Keratinocyte (primary cell): Measurements from ENCODE around the gene MRTFA. TPM values are rescaled to one million over a fixed set of nuclear protein-coding genes. Genes with fewer than 3 reads are reported as not detected.

Source experiments
- DNase-seq: peaks from one replicate; pipeline ENCODE4 v3.0.0-alpha.2; 2011; ENCODE audit warnings: low read depth, missing footprints, low spot score
- FAIRE-seq: peaks from 2 replicates; lab custom pipeline; 2011; peaks lifted over from hg19 to GRCh38; lab: Jason Lieb, UNC
- H2AFZ ChIP-seq: 2 replicates; pipeline ENCODE4 v1.6.0; 2012; ENCODE audit warnings: low read length, control low read depth, inconsistent platforms; ENCODE audit not compliant: control insufficient read depth
- H3K27ac ChIP-seq: 2 replicates; pipeline ENCODE4 v1.5.1; 2011; ENCODE audit warnings: low read length; ENCODE audit not compliant: control insufficient read depth, insufficient read depth
- H3K27me3 ChIP-seq: 3 replicates; pipeline ENCODE4 v1.6.0; 2011; ENCODE audit warnings: low read length; ENCODE audit not compliant: control insufficient read depth, insufficient read depth; ENCODE audit errors: extremely low read depth
- H3K36me3 ChIP-seq, 2 experiments: 2 replicates in 1 of 2; 3 replicates in 1 of 2; pipeline ENCODE4 v1.5.1; 2011; ENCODE audit warnings: low read length in 2 of 2, mild to moderate bottlenecking in 1 of 2; ENCODE audit not compliant: control insufficient read depth in 2 of 2, insufficient read depth in 2 of 2; ENCODE audit errors: extremely low read depth in 1 of 2
- H3K4me1 ChIP-seq: 3 replicates; pipeline ENCODE4 v1.5.1; 2011; ENCODE audit warnings: low read length; ENCODE audit not compliant: control insufficient read depth, insufficient read depth; ENCODE audit errors: extremely low read depth
- H3K4me2 ChIP-seq: 3 replicates; pipeline ENCODE4 v1.6.0; 2011; ENCODE audit warnings: low read depth, low read length; ENCODE audit not compliant: control insufficient read depth, insufficient read depth; ENCODE audit errors: extremely low read depth
- H3K4me3 ChIP-seq, 3 experiments: fragments of 200-600 bp in 1 of 3; sonication (generic) in 1 of 3; 2 replicates in 2 of 3; 3 replicates in 1 of 3; pipeline ENCODE4 v1.5.1; 2011 to 2016; ENCODE audit warnings: low read length in 3 of 3, mild to moderate bottlenecking in 3 of 3, control low read depth in 2 of 3, inconsistent platforms in 1 of 3, low read depth in 1 of 3, mixed read lengths in 1 of 3, mixed run types in 1 of 3, moderate library complexity in 1 of 3; ENCODE audit not compliant: control insufficient read depth in 2 of 3, insufficient read depth in 2 of 3; ENCODE audit errors: extremely low read depth in 1 of 3
- H3K79me2 ChIP-seq: 2 replicates; pipeline ENCODE4 v1.6.0; 2012; ENCODE audit warnings: low read length; ENCODE audit not compliant: control insufficient read depth, insufficient read depth
- H3K9ac ChIP-seq: 3 replicates; pipeline ENCODE4 v1.6.0; 2011; ENCODE audit warnings: low read length; ENCODE audit not compliant: control insufficient read depth, insufficient read depth; ENCODE audit errors: extremely low read depth
- H3K9me1 ChIP-seq: 3 replicates; pipeline ENCODE4 v1.6.0; 2011; ENCODE audit warnings: low read length; ENCODE audit not compliant: control insufficient read depth, insufficient read depth; ENCODE audit errors: extremely low read depth
- H3K9me3 ChIP-seq: 2 replicates; pipeline ENCODE4 v1.5.1; 2012; ENCODE audit warnings: low read depth, low read length; ENCODE audit not compliant: control insufficient read depth
- H4K20me1 ChIP-seq: 3 replicates; pipeline ENCODE4 v1.6.0; 2011; ENCODE audit warnings: low read length; ENCODE audit not compliant: control insufficient read depth, insufficient read depth; ENCODE audit errors: extremely low read depth
- CTCF ChIP-seq, 3 experiments: IDR thresholded peaks in 1 of 3; conservative IDR thresholded peaks in 1 of 3; optimal IDR thresholded peaks in 1 of 3; 2 replicates in 2 of 3; 3 replicates in 1 of 3; pipeline versions ENCODE3 to v1.5.1; 2011; ENCODE audit warnings: low read length in 3 of 3, mild to moderate bottlenecking in 3 of 3, moderate library complexity in 2 of 3, control low read depth in 1 of 3, inconsistent platforms in 1 of 3; ENCODE audit not compliant: insufficient read depth in 2 of 3; ENCODE audit errors: extremely low read depth in 1 of 3
- EZH2 ChIP-seq: IDR thresholded peaks from one replicate; pipeline ENCODE4 v1.6.1; 2012; ENCODE audit warnings: inconsistent platforms, mild to moderate bottlenecking, low read length, moderate library complexity
- dilution Hi-C: fragments of 300-500 bp; cut with MboI; formaldehyde crosslinking; loops from one replicate; pipeline ENCODE4 v1.7.0; 2020; ENCODE audit warnings: low sequenced_read_pairs; ENCODE audit not compliant: extremely low pct_ligation_motif_present
- polyA plus RNA-seq, 5 experiments: library from polyadenylated mRNA; depleted of rRNA in 3 of 5; stranded (reverse) in 3 of 5; stranded (forward) in 1 of 5; unstranded in 1 of 5; fragments of >200 nt; gene quantifications; 1 replicate in 1 of 5; 2 replicates in 3 of 5; 3 replicates in 1 of 5; pipeline versions ENCODE4 v1.2.1 to v1.2.3, GENCODE V29; 2011 to 2012; ENCODE audit warnings: missing spikeins in 2 of 5, low read depth in 1 of 5, low replicate concordance in 1 of 5

MRTFA gene
- polyA plus RNA-seq, 1 donor (not counting 4 experiments of a cell fraction or from before 2014, with no cell fraction given): 6.5 TPM

- H2AFZ ChIP-seq: no peak overlapping the region
- H3K9me1 ChIP-seq: peaks cover 2% of the 10 kb centered on the region
- H3K27me3 ChIP-seq: no peaks in the 10 kb centered on the region
- no peak for DNase-seq
- no peaks in the 10 kb centered on the region for H3K9me3 ChIP-seq
- no peak overlapping the region for H3K4me2 ChIP-seq
- dilution Hi-C loops: no loop called here
- TF ChIP-seq EZH2: no peak
- no peak for TF ChIP-seq CTCF (optimal IDR thresholded peaks at IDR 0.05 in 1 of 3, IDR thresholded peaks at IDR 0.05 in 1 of 3, conservative IDR thresholded peaks at IDR 0.05 in 1 of 3; ENCODE audit: extremely low read depth in 1 of 3, insufficient read depth in 2 of 3, low read length in 3 of 3)
- peaks cover 4 to 9% of the 10 kb centered on the region in 2 experiments for H3K36me3 ChIP-seq
- no peak overlapping the region for H3K4me3 ChIP-seq
- peaks cover 2% of the 10 kb centered on the region for H3K4me1 ChIP-seq
- H3K27ac ChIP-seq: no peak overlapping the region
- no peaks in the 10 kb centered on the region for H4K20me1 ChIP-seq
- FAIRE-seq: no peak
- H3K79me2 ChIP-seq: peaks cover 1% of the 10 kb centered on the region
- no peak overlapping the region for H3K9ac ChIP-seq
Observed at GRCh38 chr22:40391417-40391816, 245.1 kb downstream of the MRTFA start.

- H3K27me3 ChIP-seq: no peaks in the 10 kb centered on the region
- no peak overlapping the region for H3K4me3 ChIP-seq
- H3K27ac ChIP-seq: no peak overlapping the region
- peaks cover 15% of the 10 kb centered on the region for H3K79me2 ChIP-seq
- peaks cover 2% of the 10 kb centered on the region for H3K4me1 ChIP-seq
- H3K9ac ChIP-seq: no peak overlapping the region
- H2AFZ ChIP-seq: no peak overlapping the region
- DNase-seq (no peak), FAIRE-seq (no peak)
- H3K4me2 ChIP-seq: no peak overlapping the region
- peaks cover 5% of the 10 kb centered on the region for H3K9me1 ChIP-seq
- TF ChIP-seq EZH2: no peak
- no peak for TF ChIP-seq CTCF (optimal IDR thresholded peaks at IDR 0.05 in 1 of 3, IDR thresholded peaks at IDR 0.05 in 1 of 3, conservative IDR thresholded peaks at IDR 0.05 in 1 of 3; ENCODE audit: extremely low read depth in 1 of 3, insufficient read depth in 2 of 3, low read length in 3 of 3)
- no peaks in the 10 kb centered on the region for H4K20me1 ChIP-seq
- H3K36me3 ChIP-seq: peaks cover 0 to 1% of the 10 kb centered on the region in 2 experiments
- H3K9me3 ChIP-seq: no peaks in the 10 kb centered on the region
- dilution Hi-C loops: no loop called here
Observed at GRCh38 chr22:40388231-40388630, 248.3 kb downstream of the MRTFA start.
